ENCODE data around the gene SLC35F5.

DNA sequence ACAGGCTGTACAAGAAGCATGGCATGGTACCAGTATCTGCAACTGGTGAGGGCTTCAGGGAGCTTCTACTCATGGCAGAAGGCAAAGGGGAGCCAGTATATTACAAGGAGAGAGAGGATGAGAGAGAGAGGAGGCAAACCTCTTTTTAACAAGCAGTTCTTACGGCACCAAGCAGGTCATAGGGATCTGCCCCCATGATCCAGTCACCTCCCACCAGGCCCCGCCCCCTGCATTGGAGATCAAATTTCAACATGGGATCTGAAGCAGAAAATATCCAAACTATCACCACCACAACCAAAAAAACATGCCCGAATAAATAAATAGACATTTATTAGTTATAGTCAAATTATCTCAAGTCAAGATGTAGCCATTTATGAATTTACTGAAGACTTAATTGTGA lies 14.5 kb upstream of the SLC35F5 start:
- no peak for TF ChIP-seq CTCF (conservative IDR thresholded peaks at IDR 0.05; ENCODE audit: low read depth, low read length)
- TF ChIP-seq RAD21 (IDR thresholded peaks at IDR 0.05; ENCODE audit: low read length), result no peak
- no peak for TF ChIP-seq POLR2A (IDR thresholded peaks at IDR 0.05; ENCODE audit: low read depth, low read length)
- TF ChIP-seq FOS (IDR thresholded peaks at IDR 0.05; ENCODE audit: low read depth, low read length), result no peak
- no peak for TF ChIP-seq SMC3 (IDR thresholded peaks at IDR 0.05; ENCODE audit: low read depth, low read length)
- no peak for TF ChIP-seq CHD1 (IDR thresholded peaks at IDR 0.05; ENCODE audit: low read depth, low read length)
- TF ChIP-seq CEBPB (IDR thresholded peaks at IDR 0.05; ENCODE audit: low read depth, low read length), result no peak
- TF ChIP-seq MAZ (IDR thresholded peaks at IDR 0.05; ENCODE audit: borderline replicate concordance, low read depth, low read length), result no peak
- TF ChIP-seq RFX5 (IDR thresholded peaks at IDR 0.05; ENCODE audit: low read depth, low read length), result no peak
- no peak for TF ChIP-seq RCOR1 (IDR thresholded peaks at IDR 0.05; ENCODE audit: insufficient replicate concordance, low read length)
- TF ChIP-seq USF2 (IDR thresholded peaks at IDR 0.05; ENCODE audit: low read depth, low read length), result no peak
- TF ChIP-seq MAFK (IDR thresholded peaks at IDR 0.05; ENCODE audit: low read depth, low read length), result no peak
